Heart left ventricle (tissue), 16 donors: ENCODE results near the gene CDC37L1. TPM values are rescaled to one million over a fixed set of nuclear protein-coding genes. Genes with fewer than 3 reads are reported as not detected.

Source experiments
- ATAC-seq, 4 donors: fragments of 200-7000 bp; cut with Tn5 transposase; one replicate each; pipeline ENCODE4 v1.9.1; 2020 to 2022; ENCODE audit warnings: moderate library complexity in 4 of 4, mild to moderate bottlenecking in 3 of 4, moderate number of reproducible peaks in 1 of 4
- DNase-seq, 5 donors: peaks; one replicate each; pipeline ENCODE4 v3.0.0-alpha.2; 2020
- H3K27ac ChIP-seq, 12 donors: fragments of 200-600 bp; sonication (generic) in 4 of 12; one replicate each; pipeline versions ENCODE4 v1.5.0 to v1.8.0; 2016 to 2022; ENCODE audit warnings: mild to moderate bottlenecking in 2 of 12
- H3K27me3 ChIP-seq, 9 donors: fragments of 200-600 bp; sonication (generic) in 2 of 9; one replicate each; pipeline versions ENCODE4 v1.5.1 to v1.8.0; 2016 to 2022; ENCODE audit warnings: mild to moderate bottlenecking in 3 of 9
- H3K36me3 ChIP-seq, 9 donors: fragments of 200-600 bp; sonication (generic) in 2 of 9; one replicate each; pipeline versions ENCODE4 v1.5.0 to v1.8.0; 2018 to 2022; ENCODE audit warnings: mild to moderate bottlenecking in 2 of 9
- H3K4me1 ChIP-seq, 12 donors: fragments of 200-600 bp; sonication (generic) in 4 of 12; one replicate each; pipeline versions ENCODE4 v1.5.0 to v1.8.0; 2016 to 2022; ENCODE audit warnings: mild to moderate bottlenecking in 3 of 12
- H3K4me3 ChIP-seq, 12 donors: fragments of 200-600 bp; sonication (generic) in 4 of 12; one replicate each; pipeline versions ENCODE4 v1.5.0 to v1.8.0; 2017 to 2022; ENCODE audit warnings: mild to moderate bottlenecking in 9 of 12, moderate library complexity in 4 of 12
- H3K9me3 ChIP-seq, 12 donors: fragments of 200-600 bp; sonication (generic) in 4 of 12; one replicate each; pipeline versions ENCODE4 v1.5.0 to v1.8.0; 2016 to 2022; ENCODE audit warnings: mild to moderate bottlenecking in 1 of 12
- CTCF ChIP-seq, 12 donors: fragments of 200-600 bp; sonication (generic) in 4 of 12; IDR thresholded peaks; one replicate each; pipeline versions ENCODE4 v1.5.0 to v1.8.0; 2018 to 2022; ENCODE audit warnings: antibody characterized with exemption in 12 of 12, mild to moderate bottlenecking in 5 of 12
- POLR2A ChIP-seq, 2 donors: fragments of 450-650 bp; IDR thresholded peaks; one replicate each; pipeline ENCODE4 v1.6.1; 2017; ENCODE audit warnings: antibody characterized with exemption in 2 of 2, mild to moderate bottlenecking in 2 of 2, moderate library complexity in 2 of 2
- WGBS, 4 donors: extraction: QIAGEN DNeasy Blood & Tissue Kit in 2 of 4; methylation state at CpG; one replicate each; pipeline versions ENCODE4 v1.1.5 to v1.1.7; 2013 to 2018; 5-methylcytosine and 5-hydroxymethylcytosine counted together
- intact Hi-C, 10 donors: fragments of 100-400 bp; cut with DNase I; formaldehyde crosslinking; loops; one replicate each; pipeline versions ENCODE4 v1.11.1 to v1.14.2; 2022
- polyA plus RNA-seq, 2 donors: library from polyadenylated mRNA; stranded (reverse); fragments of 200-250 nt; gene quantifications; one replicate each; pipeline ENCODE4 v1.2.3, GENCODE V29; 2013
- total RNA-seq, 9 donors: library from RNA; depleted of rRNA in 2 of 9; stranded (reverse); fragments of >200 nt in 2 of 9; fragmentation: NEBNext Ultra II Directional in 3 of 9; extraction: Animal tissue kit (Norgen Biotek cat#: 25700) in 3 of 9; gene quantifications; one replicate each; pipeline versions ENCODE4 v1.1.0 to v1.2.4, GENCODE V29; 2016 to 2023
- donor health status: ischemic (EF 13 %, LVEDD 7.1; RV severe dilation, severe dysfunction).
- donor health status: healthy with polysubstance abuse.
- donor health status: DM: no; HTN: yes; CAD: no.
- donor health status: DM: no; HTN: no; CAD: no.
- donor health status: ischemic (EF 25% LVEDD 6.9; RV normal size, moderate dysfunction).
- donor health status: ischemic (EF 25% LVEDD 5.7; RV mildly dilated, moderate dysfunction).
- donor health status: healthy.
- donor health status: DM: yes; HTN: yes; CAD: no.
- donor health status: ischemic (EF 35%, LVEDD 5.7; RV mildly dilated, moderate dysfunction).
- donor health status: nonischemic (EF 11% LVEDD 7.7; RV severe dilation, severe dysfunction).
- donor health status: DM: yes; HTN: yes; CAD: no.
- donor health status: PGD.
- donor health status: ischemic (EF 29% LVEDD 5.4; RV normal size, mild dysfunction).
- donor health status: nonischemic (EF 23%, LVEDD 6.1; RV moderate dilation, normal function).

CDC37L1 gene
- total and polyA plus RNA-seq, 11 donors, result 15.6 to 100 (median 34.9) TPM

GRCh38 chr9:4701526-4701925 lies 22.2 kb downstream of the CDC37L1 start:
- H3K4me1 ChIP-seq, result no peaks in the 10 kb centered on the region
- no peak for ATAC-seq

GRCh38 chr9:4704129-4704528 lies 24.8 kb downstream of the CDC37L1 start:
- Histone ChIP-seq H3K36me3 (peaks cover 0 to 99% (median 84%) of the 10 kb centered on the region in 9 donors), H3K4me1 (no peaks in the 10 kb centered on the region), H3K4me3 (no peak overlapping the region), H3K27ac (no peak overlapping the region), H3K27me3 (no peaks in the 10 kb centered on the region), H3K9me3 (no peaks in the 10 kb centered on the region)
- 91 to 97% (median 96%) methylated on average over 2 of the region's 2 CpGs for WGBS, 4 donors
- ATAC-seq (no peak), DNase-seq (no peak)
- intact Hi-C loops, result no loop called here
- TF ChIP-seq CTCF (IDR thresholded peaks at IDR 0.05) (no peak), POLR2A (IDR thresholded peaks at IDR 0.05) (no peak)

More at GRCh38 chr9:4701526-4701925, 22.2 kb downstream of the CDC37L1 start:
- 14 to 40% (median 29%) methylated on average over 1 of the region's 1 CpG for WGBS, 4 donors
- H3K4me3 ChIP-seq, result no peak overlapping the region
- DNase-seq, result no peak
- peaks cover 0 to 100% (median 92%) of the 10 kb centered on the region in 9 donors for H3K36me3 ChIP-seq
- intact Hi-C loops, result no loop called here
- peak overlapping the region in 1 of 12 donors; percentile 1 for H3K27ac ChIP-seq
- H3K27me3 ChIP-seq, result no peaks in the 10 kb centered on the region
- no peak for TF ChIP-seq CTCF (IDR thresholded peaks at IDR 0.05)
- no peak for TF ChIP-seq POLR2A (IDR thresholded peaks at IDR 0.05)
- H3K9me3 ChIP-seq, result no peaks in the 10 kb centered on the region

GRCh38 chr9:4706021-4706420 lies 26.7 kb downstream of the CDC37L1 start:
- H3K36me3 ChIP-seq, result peaks cover 0 to 98% (median 74%) of the 10 kb centered on the region in 9 donors
- ATAC-seq (no peak), DNase-seq (no peak)
- no peak overlapping the region for H3K4me3 ChIP-seq
- 60 to 76% (median 69%) methylated on average over 2 of the region's 2 CpGs for WGBS, 4 donors
- intact Hi-C loops, result no loop called here
- TF ChIP-seq CTCF (IDR thresholded peaks at IDR 0.05) (no peak), POLR2A (IDR thresholded peaks at IDR 0.05) (no peak)
- no peak overlapping the region for H3K27ac ChIP-seq
- H3K27me3 ChIP-seq, result no peaks in the 10 kb centered on the region
- H3K9me3 ChIP-seq, result no peaks in the 10 kb centered on the region
- H3K4me1 ChIP-seq, result no peaks in the 10 kb centered on the region

- Histone ChIP-seq H3K27ac (no peak overlapping the region), H3K4me1 (no peaks in the 10 kb centered on the region), H3K27me3 (no peaks in the 10 kb centered on the region), H3K36me3 (peaks cover 0 to 98% (median 68%) of the 10 kb centered on the region in 9 donors), H3K4me3 (no peak overlapping the region), H3K9me3 (no peaks in the 10 kb centered on the region)
- no peak for DNase-seq
- WGBS, 4 donors, result 72 to 79% (median 76%) methylated on average over 4 of the region's 4 CpGs
- no peak for TF ChIP-seq CTCF (IDR thresholded peaks at IDR 0.05)
- TF ChIP-seq POLR2A (IDR thresholded peaks at IDR 0.05), result no peak
- intact Hi-C loops, result no loop called here
- no peak for ATAC-seq
These were observed 27.7 kb downstream of the CDC37L1 start for GRCh38 chr9:4706971-4707622.
